Ovary (tissue), 9 donors: ENCODE measurements around the gene RBM26. TPM values are rescaled to one million over a fixed set of nuclear protein-coding genes. Genes with fewer than 3 reads are reported as not detected.

Source experiments
- DNase-seq, 5 donors: peaks; one replicate each; pipeline ENCODE4 v3.0.0-alpha.2; 2019 to 2020
- H3K27ac ChIP-seq, 2 donors: fragments of 200-600 bp; one replicate each; pipeline versions ENCODE4 v1.5.1 to v1.8.0; 2019 to 2022
- H3K27me3 ChIP-seq: fragments of 200-600 bp; one replicate; pipeline ENCODE4 v1.8.0; 2022
- H3K36me3 ChIP-seq: fragments of 200-600 bp; sonication (generic); one replicate; pipeline ENCODE4 v1.5.1; 2019
- H3K4me1 ChIP-seq: one replicate; pipeline ENCODE4 v1.8.1; 2013; ENCODE audit warnings: mild to moderate bottlenecking, moderate library complexity; ENCODE audit not compliant: insufficient read depth
- H3K4me3 ChIP-seq: fragments of 200-600 bp; sonication (generic); one replicate; pipeline ENCODE4 v1.5.1; 2017
- H3K9me3 ChIP-seq, 2 donors: fragments of 200-600 bp in 1 of 2; sonication (generic) in 1 of 2; one replicate each; pipeline versions ENCODE4 v1.5.1 to v1.8.1; 2013 to 2019; ENCODE audit warnings: mild to moderate bottlenecking in 1 of 2, moderate library complexity in 1 of 2
- EP300 ChIP-seq: sonication (generic); formaldehyde crosslinking; IDR thresholded peaks from one replicate; pipeline ENCODE4 v1.6.1; 2017; ENCODE audit warnings: antibody characterized with exemption
- POLR2A ChIP-seq: fragments of 450-650 bp; IDR thresholded peaks from one replicate; pipeline ENCODE4 v1.6.1; 2017; ENCODE audit warnings: antibody characterized with exemption, mild to moderate bottlenecking, moderate library complexity
- WGBS, 3 donors: extraction: QIAGEN DNeasy Blood & Tissue Kit in 1 of 3; methylation state at CpG; one replicate each; pipeline versions ENCODE4 v1.1.5 to v1.1.7; 2013 to 2017; 5-methylcytosine and 5-hydroxymethylcytosine counted together
- intact Hi-C, 4 donors: fragments of 100-400 bp; cut with DNase I; formaldehyde crosslinking; loops; one replicate each; pipeline versions ENCODE4 v1.11.0 to v1.15.1; 2022 to 2023
- polyA plus RNA-seq, 2 donors: library from polyadenylated mRNA; stranded (reverse); fragments of 200-250 nt in 1 of 2; fragments of 350-450 nt in 1 of 2; fragmentation: Illumina TruSeq in 1 of 2; extraction: RNeasy Lipid Tissue Mini Kit (QIAGEN cat#74804) in 1 of 2; gene quantifications; one replicate each; pipeline ENCODE4 v1.2.3, GENCODE V29; 2013 to 2014
- total RNA-seq, 7 donors: library from RNA; depleted of rRNA in 2 of 7; stranded (reverse); fragments of >200 nt in 2 of 7; fragmentation: NEBNext Ultra II Directional in 3 of 7; extraction: Animal tissue kit (Norgen Biotek cat#: 25700) in 3 of 7; gene quantifications; one replicate each; pipeline versions ENCODE4 v1.1.0 to v1.2.4, GENCODE V29; 2016 to 2023
- TF ChIP-seq, protein P1 (sequence below), 3 donors: fragments of 450-650 bp in 2 of 3; fragments of 200-600 bp in 1 of 3; IDR thresholded peaks; one replicate each; pipeline versions ENCODE4 v1.5.1 to v1.8.0; 2016 to 2022; ENCODE audit warnings: antibody characterized with exemption in 3 of 3, mild to moderate bottlenecking in 1 of 3
- donor health status: DM: no; HTN: no; CAD: no; lungs with moderate emphysema.
- donor health status: DM: no; HTN: no; CAD: no.
- donor health status: Bipolar disorder and iron deficiency.
- donor health status: DM: yes; HTN: yes; CAD: no.
- donor health status: DM: no; HTN: no; CAD: no.
- donor health status: DM: yes; HTN: yes; CAD: no.

Gene RBM26
- total and polyA plus RNA-seq, 9 donors = 19.0 to 52.9 (median 39.4) TPM

- Histone ChIP-seq H3K4me1 (peaks cover 9% of the 10 kb centered on the region), H3K27ac (no peak overlapping the region)
- intact Hi-C loops = no loop called here
Measured at GRCh38 chr13:79404361-79404760, 1.7 kb downstream of the RBM26 start.

GRCh38 chr13:79403113-79403512, 2.9 kb downstream of the RBM26 start:
- intact Hi-C loops = no loop called here

More at GRCh38 chr13:79404361-79404760, 1.7 kb downstream of the RBM26 start:
- Histone ChIP-seq H3K27me3 (no peaks in the 10 kb centered on the region), H3K4me3 (peak overlapping the region; percentile 94), H3K36me3 (no peaks in the 10 kb centered on the region), H3K9me3 (no peaks in the 10 kb centered on the region)
- no peak for TF ChIP-seq EP300
- TF ChIP-seq, protein P1, sequence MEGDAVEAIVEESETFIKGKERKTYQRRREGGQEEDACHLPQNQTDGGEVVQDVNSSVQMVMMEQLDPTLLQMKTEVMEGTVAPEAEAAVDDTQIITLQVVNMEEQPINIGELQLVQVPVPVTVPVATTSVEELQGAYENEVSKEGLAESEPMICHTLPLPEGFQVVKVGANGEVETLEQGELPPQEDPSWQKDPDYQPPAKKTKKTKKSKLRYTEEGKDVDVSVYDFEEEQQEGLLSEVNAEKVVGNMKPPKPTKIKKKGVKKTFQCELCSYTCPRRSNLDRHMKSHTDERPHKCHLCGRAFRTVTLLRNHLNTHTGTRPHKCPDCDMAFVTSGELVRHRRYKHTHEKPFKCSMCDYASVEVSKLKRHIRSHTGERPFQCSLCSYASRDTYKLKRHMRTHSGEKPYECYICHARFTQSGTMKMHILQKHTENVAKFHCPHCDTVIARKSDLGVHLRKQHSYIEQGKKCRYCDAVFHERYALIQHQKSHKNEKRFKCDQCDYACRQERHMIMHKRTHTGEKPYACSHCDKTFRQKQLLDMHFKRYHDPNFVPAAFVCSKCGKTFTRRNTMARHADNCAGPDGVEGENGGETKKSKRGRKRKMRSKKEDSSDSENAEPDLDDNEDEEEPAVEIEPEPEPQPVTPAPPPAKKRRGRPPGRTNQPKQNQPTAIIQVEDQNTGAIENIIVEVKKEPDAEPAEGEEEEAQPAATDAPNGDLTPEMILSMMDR (IDR thresholded peaks at IDR 0.05) = no peak
- no peak for TF ChIP-seq POLR2A
- DNase-seq = no peak
- 31 to 50% (median 42%) methylated on average over 1 of the region's 1 CpG for WGBS, 3 donors

DNA sequence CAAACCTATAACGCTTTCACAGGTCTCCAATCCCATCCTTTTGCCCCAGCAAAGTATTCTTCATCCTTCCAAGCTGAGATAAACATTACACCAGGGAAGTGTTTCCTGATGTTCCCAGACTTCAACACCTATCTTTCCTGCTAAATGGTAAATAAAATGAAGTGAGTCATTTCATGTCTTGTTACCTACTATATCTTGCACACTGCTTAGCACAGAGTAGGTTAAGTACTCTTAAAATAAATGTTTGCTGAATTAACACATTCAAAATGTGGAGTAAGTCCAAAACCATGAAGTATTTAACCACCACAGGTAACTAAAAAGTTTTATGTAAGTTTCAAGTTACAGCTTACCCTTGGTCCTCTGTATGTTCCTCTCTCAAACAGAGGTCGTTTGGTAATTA, 3.4 kb downstream of the RBM26 start:
- no peak overlapping the region for H3K4me3 ChIP-seq
- no peaks in the 10 kb centered on the region for H3K9me3 ChIP-seq
- H3K27ac ChIP-seq = no peak overlapping the region
- WGBS, 3 donors = 55 to 64% (median 55%) methylated on average over 2 of the region's 2 CpGs
- no peaks in the 10 kb centered on the region for H3K36me3 ChIP-seq
- H3K4me1 ChIP-seq = peaks cover 9% of the 10 kb centered on the region
- no peak for DNase-seq
- TF ChIP-seq, protein P1 (IDR thresholded peaks at IDR 0.05) = no peak
- TF ChIP-seq POLR2A = no peak
- no peak for TF ChIP-seq EP300
- no peaks in the 10 kb centered on the region for H3K27me3 ChIP-seq
- intact Hi-C loops = no loop called here

More at GRCh38 chr13:79403113-79403512, 2.9 kb downstream of the RBM26 start:
- WGBS, 3 donors = 50 to 58% (median 57%) methylated on average over 4 of the region's 4 CpGs
- TF ChIP-seq, protein P1 (IDR thresholded peaks at IDR 0.05) = no peak
- TF ChIP-seq POLR2A (no peak), EP300 (no peak)
- no peak overlapping the region for H3K27ac ChIP-seq
- H3K4me1 ChIP-seq = peaks cover 9% of the 10 kb centered on the region
- H3K36me3 ChIP-seq = no peaks in the 10 kb centered on the region
- H3K9me3 ChIP-seq = no peaks in the 10 kb centered on the region
- H3K4me3 ChIP-seq = no peak overlapping the region
- H3K27me3 ChIP-seq = no peaks in the 10 kb centered on the region
- no peak for DNase-seq

DNA sequence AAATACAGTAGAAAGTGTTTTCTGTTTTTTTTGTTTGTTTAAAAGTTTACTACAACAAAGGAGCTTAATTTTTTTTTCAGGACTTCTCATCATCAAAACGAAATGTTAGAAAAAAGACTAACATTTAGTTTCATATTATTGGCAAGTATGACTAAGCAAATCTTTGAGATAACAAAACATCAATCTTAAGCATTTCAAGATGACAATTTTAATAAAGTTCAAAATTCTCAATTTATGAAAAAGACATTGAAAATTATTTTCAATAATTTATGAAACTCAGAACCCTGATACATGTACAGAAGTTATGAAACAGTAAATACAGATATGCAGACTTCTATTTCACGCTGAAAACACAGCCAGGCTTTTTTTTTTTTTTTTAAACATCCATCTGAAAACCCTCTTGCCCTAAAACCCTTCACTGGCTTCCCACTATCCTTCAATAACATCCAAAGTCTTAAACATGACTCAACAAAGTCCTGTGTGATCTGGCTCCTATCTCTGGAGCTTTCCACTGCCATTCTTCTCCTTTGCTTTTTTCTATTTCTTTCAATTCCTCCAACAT, 3.9 kb downstream of the RBM26 start:
- no peak overlapping the region for H3K27ac ChIP-seq
- H3K9me3 ChIP-seq = no peaks in the 10 kb centered on the region
- no peak for DNase-seq
- no peaks in the 10 kb centered on the region for H3K27me3 ChIP-seq
- intact Hi-C loops = no loop called here
- TF ChIP-seq, protein P1 (IDR thresholded peaks at IDR 0.05) = no peak
- TF ChIP-seq EP300 = no peak
- TF ChIP-seq POLR2A = no peak
- H3K36me3 ChIP-seq = no peaks in the 10 kb centered on the region
- H3K4me3 ChIP-seq = no peak overlapping the region
- 37 to 47% (median 39%) methylated on average over 2 of the region's 2 CpGs for WGBS, 3 donors
- H3K4me1 ChIP-seq = peaks cover 9% of the 10 kb centered on the region
